ENCODE measurements around the gene SLC12A7.
"Not testable (repeated sequence)": the region's sequence is repeated elsewhere in the genome, so short reads cannot be mapped to it uniquely, and the experiment has no call there.

The SLC12A7 gene

GRCh38 chr5:1111727-1112289 is at the start of gene SLC12A7:
Gene SLC12A7, minus strand, starts transcription at chr5:1112063. Its CDS starts 72 bp downstream, at chr5:1111991.
- peak within 1 kb of the TSS; percentile 88 for H3K4me3 ChIP-seq (ENCODE audit: low read depth, low read length)
- TF ChIP-seq CTCF (IDR thresholded peaks at IDR 0.05; ENCODE audit: control insufficient read depth, extremely low read depth, insufficient read depth): no peak
- no peak for DNase-seq (ENCODE audit: low read depth)

- no peak for DNase-seq (ENCODE audit: low read depth)
- no peak overlapping the region for H3K4me3 ChIP-seq (ENCODE audit: low read depth, low read length)
- no peak for TF ChIP-seq CTCF (IDR thresholded peaks at IDR 0.05; ENCODE audit: control insufficient read depth, extremely low read depth, insufficient read depth)
Observed at GRCh38 chr5:1161108-1161832, 49.4 kb upstream of the SLC12A7 start.

GRCh38 chr5:1159774-1160406 is 48.0 kb upstream of the SLC12A7 start:
- H3K4me3 ChIP-seq (ENCODE audit: low read depth, low read length): no peak overlapping the region
- DNase-seq (ENCODE audit: low read depth): no peak
- no peak for TF ChIP-seq CTCF (IDR thresholded peaks at IDR 0.05; ENCODE audit: control insufficient read depth, extremely low read depth, insufficient read depth)

GRCh38 chr5:1159341-1159675 is 47.4 kb upstream of the SLC12A7 start:
- no peak for TF ChIP-seq CTCF (IDR thresholded peaks at IDR 0.05; ENCODE audit: control insufficient read depth, extremely low read depth, insufficient read depth)
- H3K4me3 ChIP-seq (ENCODE audit: low read depth, low read length): no peak overlapping the region
- no peak for DNase-seq (ENCODE audit: low read depth)

GRCh38 chr5:1158647-1159340 is 46.9 kb upstream of the SLC12A7 start:
- TF ChIP-seq CTCF (IDR thresholded peaks at IDR 0.05; ENCODE audit: control insufficient read depth, extremely low read depth, insufficient read depth): no peak
- no peak for DNase-seq (ENCODE audit: low read depth)
- H3K4me3 ChIP-seq (ENCODE audit: low read depth, low read length): no peak overlapping the region

GRCh38 chr5:1157461-1157986 is 45.7 kb upstream of the SLC12A7 start:
- H3K4me3 ChIP-seq (ENCODE audit: low read depth, low read length); DNase-seq (ENCODE audit: low read depth): not testable (repeated sequence)

Data from LNCaP clone FGC (cell line).